ENCODE results near the gene HMG20A.

HMG20A gene

GRCh38 chr15:77418966-77419835 is 1.5 kb upstream of the HMG20A start (continued):
- TF ChIP-seq ARNTL (CRISPR knock-in tag; IDR thresholded peaks at IDR 0.05; ENCODE audit: borderline replicate concordance, low read depth) (no peak), CREB5 (CRISPR knock-in tag; IDR thresholded peaks at IDR 0.05; ENCODE audit: low read depth) (no peak), PATZ1 (CRISPR knock-in tag; IDR thresholded peaks at IDR 0.05; ENCODE audit: borderline replicate concordance) (no peak)

GRCh38 chr15:77419836-77420609 is 665 bp upstream of the HMG20A start, which contains the start of gene PEAK1:
PEAK1 (minus strand) TSS chr15:77420104; CDS start chr15:77181926, 238,178 bp downstream.
- peak; percentile 95 for ATAC-seq
- TF ChIP-seq RARB (CRISPR knock-in tag; IDR thresholded peaks at IDR 0.05) (no peak), TSHZ2 (CRISPR knock-in tag; IDR thresholded peaks at IDR 0.05) (0 out of 2 replicates have a peak, but pooled peaks have one; percentile 13), SNAI2 (CRISPR knock-in tag; IDR thresholded peaks at IDR 0.05) (peak; percentile 75; the same call in 1 of the 2 replicates), ISL1 (CRISPR knock-in tag; IDR thresholded peaks at IDR 0.05) (no peak)

- TF ChIP-seq CSDC2 (CRISPR knock-in tag; IDR thresholded peaks at IDR 0.05) (no peak), CSRNP3 (CRISPR knock-in tag; IDR thresholded peaks at IDR 0.05) (no peak), TSHZ2 (CRISPR knock-in tag; IDR thresholded peaks at IDR 0.05) (no peak), ZFP3 (CRISPR knock-in tag; IDR thresholded peaks at IDR 0.05) (no peak), CREB5 (CRISPR knock-in tag; IDR thresholded peaks at IDR 0.05; ENCODE audit: low read depth) (no peak), PATZ1 (CRISPR knock-in tag; IDR thresholded peaks at IDR 0.05; ENCODE audit: borderline replicate concordance) (no peak), ESRRG (CRISPR knock-in tag; IDR thresholded peaks at IDR 0.05) (no peak), ZNF565 (CRISPR knock-in tag; conservative IDR thresholded peaks at IDR 0.05; ENCODE audit: low read depth) (no peak)
Measured at GRCh38 chr15:77421370-77421700, 647 bp downstream of the HMG20A start.

More at GRCh38 chr15:77421370-77421700, 647 bp downstream of the HMG20A start:
- ATAC-seq: no peak

Data from SK-N-SH treated with all-trans-retinoic acid at 6 μM for 48 hours (cell line).